Neural cell (in vitro differentiated cells): Measurements from ENCODE around the gene FAM9A. TPM values are rescaled to one million over a fixed set of nuclear protein-coding genes. Genes with fewer than 3 reads are reported as not detected.

ENCODE experiments used
- H2AFZ ChIP-seq: fragments of 200-600, 300-800 bp; sonication (generic), shearing (Covaris generic); 2 replicates; pipeline ENCODE4 v1.6.0; 2014; ENCODE audit warnings: low read depth, mild to moderate bottlenecking, antibody characterized with exemption, low read length, moderate library complexity
- H3F3A ChIP-seq: fragments of 200-600 bp; shearing (Covaris generic); 2 replicates; pipeline ENCODE4 v1.6.1; 2016; ENCODE audit warnings: mild to moderate bottlenecking, moderate library complexity, mixed read lengths, antibody characterized with exemption, low read length; ENCODE audit not compliant: insufficient read depth, poor library complexity, severe bottlenecking
- H3K27ac ChIP-seq: fragments of 200-600, 300-800 bp; sonication (generic), shearing (Covaris generic); 2 replicates; pipeline ENCODE4 v1.5.1; 2014; ENCODE audit warnings: mild to moderate bottlenecking, low read length, moderate library complexity
- H3K27me3 ChIP-seq: fragments of 300-800, 200-600 bp; sonication (generic), shearing (Covaris generic); 2 replicates; pipeline ENCODE4 v1.6.0; 2014; ENCODE audit warnings: mild to moderate bottlenecking, low read depth, low read length, moderate library complexity; ENCODE audit not compliant: insufficient read depth
- H3K36me3 ChIP-seq: fragments of 300-800, 200-600 bp; sonication (generic), shearing (Covaris generic); 2 replicates; pipeline ENCODE4 v1.5.1; 2014; ENCODE audit warnings: mild to moderate bottlenecking, antibody characterized with exemption, low read length, moderate library complexity; ENCODE audit not compliant: insufficient read depth
- H3K4me2 ChIP-seq: fragments of 300-800, 200-600 bp; sonication (generic), shearing (Covaris generic); 2 replicates; pipeline ENCODE4 v1.6.0; 2014; ENCODE audit warnings: mild to moderate bottlenecking, low read length
- H3K4me3 ChIP-seq: fragments of 300-800, 200-600 bp; sonication (generic), shearing (Covaris generic); 2 replicates; pipeline ENCODE4 v1.5.1; 2014; ENCODE audit warnings: mild to moderate bottlenecking, low read length, moderate library complexity
- H3K79me2 ChIP-seq: fragments of 200-600 bp; shearing (Covaris generic); replicated peaks from 2 replicates; pipeline ENCODE4 v1.6.0; 2014; ENCODE audit warnings: mild to moderate bottlenecking, low read length, moderate library complexity; ENCODE audit not compliant: insufficient read depth
- H3K9ac ChIP-seq: fragments of 300-800, 200-600 bp; sonication (generic), shearing (Covaris generic); 2 replicates; pipeline ENCODE4 v1.6.1; 2016; ENCODE audit warnings: mild to moderate bottlenecking, low read length, mixed read lengths
- H3K9me2 ChIP-seq: fragments of 200-600 bp; shearing (Covaris generic); 2 replicates; pipeline ENCODE4 v1.6.1; 2016; ENCODE audit warnings: mild to moderate bottlenecking, low read length, mixed read lengths; ENCODE audit not compliant: insufficient read depth
- H3K9me3 ChIP-seq: fragments of 200-600, 300-800 bp; sonication (generic), shearing (Covaris generic); 2 replicates; pipeline ENCODE4 v1.6.1; 2016; ENCODE audit warnings: mild to moderate bottlenecking, mixed run types, low read length, moderate library complexity, mixed read lengths
- H4K20me1 ChIP-seq: fragments of 200-600 bp; shearing (Covaris generic); 2 replicates; pipeline ENCODE4 v1.6.1; 2016; ENCODE audit warnings: mild to moderate bottlenecking, mixed run types; ENCODE audit not compliant: insufficient read depth
- EP300 ChIP-seq: fragments of 450-650 bp; conservative IDR thresholded peaks from 2 replicates; pipeline ENCODE4 v1.6.1; 2014; ENCODE audit warnings: antibody characterized with exemption, mild to moderate bottlenecking, moderate library complexity; ENCODE audit not compliant: poor library complexity, severe bottlenecking
- EZH2 ChIP-seq: fragments of 200-600, 300-800 bp; shearing (Covaris generic), sonication (generic); IDR thresholded peaks from 2 replicates; pipeline ENCODE4 v1.6.1; 2014; ENCODE audit warnings: antibody characterized with exemption, low read length, borderline replicate concordance, mild to moderate bottlenecking; ENCODE audit not compliant: insufficient read depth, poor library complexity, severe bottlenecking
- MXI1 ChIP-seq: fragments of 450-650 bp; conservative IDR thresholded peaks from 2 replicates; pipeline ENCODE4 v1.6.1; 2014; ENCODE audit warnings: antibody characterized with exemption, mild to moderate bottlenecking; ENCODE audit not compliant: poor library complexity, severe bottlenecking
- POLR2AphosphoS5 ChIP-seq: IDR thresholded peaks from 2 replicates; pipeline ENCODE4 v1.6.1; 2012
- RAD21 ChIP-seq: fragments of 450-650 bp; conservative IDR thresholded peaks from 2 replicates; pipeline ENCODE4 v1.6.1; 2014; ENCODE audit warnings: antibody characterized with exemption, mild to moderate bottlenecking, moderate library complexity
- SMC3 ChIP-seq: fragments of 450-650 bp; conservative IDR thresholded peaks from 2 replicates; pipeline ENCODE4 v1.6.1; 2014; ENCODE audit warnings: antibody characterized with exemption, mild to moderate bottlenecking, moderate library complexity; ENCODE audit not compliant: poor library complexity
- TAF1 ChIP-seq: IDR thresholded peaks from 2 replicates; pipeline ENCODE4 v1.6.1; 2012; ENCODE audit warnings: low read depth
- polyA plus RNA-seq: library from polyadenylated mRNA; depleted of rRNA; stranded (reverse); fragments of >200 nt; gene quantifications from 2 replicates; pipeline ENCODE4 v1.2.3, GENCODE V29; 2014
- TF ChIP-seq, protein P1 (sequence below): fragments of 450-650 bp; IDR thresholded peaks from 2 replicates; pipeline ENCODE4 v1.5.1; 2014; ENCODE audit warnings: antibody characterized with exemption, mild to moderate bottlenecking, moderate library complexity; ENCODE audit not compliant: poor library complexity, severe bottlenecking
- TF ChIP-seq, protein P2 (sequence below): IDR thresholded peaks from 2 replicates; pipeline ENCODE4 v1.6.1; 2012; ENCODE audit warnings: borderline replicate concordance

The FAM9A gene
- polyA plus RNA-seq, 1 donor from 2014 or later = 0.67 TPM

DNA sequence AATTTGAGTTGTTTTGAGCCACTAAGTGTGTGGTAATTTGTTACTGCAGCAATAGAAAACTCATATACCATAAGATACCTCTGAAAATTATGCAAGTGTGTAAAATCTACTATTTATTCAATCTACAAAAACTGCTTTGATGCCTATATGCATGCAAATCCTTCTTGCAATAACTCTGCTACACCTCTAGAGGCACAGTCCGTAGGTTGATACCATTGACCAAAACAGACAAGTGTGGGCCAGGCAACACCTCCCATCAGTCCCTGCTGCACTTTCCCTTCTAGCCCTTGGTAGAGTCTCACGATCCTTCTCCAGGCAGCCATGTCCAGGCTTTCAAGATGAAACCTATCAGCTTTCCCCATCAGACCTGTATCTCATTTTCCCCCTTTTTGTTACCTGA is 48.8 kb upstream of the FAM9A start:
- Histone ChIP-seq H3K4me3 (no peak overlapping the region), H3K9ac (no peak overlapping the region), H4K20me1 (no peaks in the 10 kb centered on the region), H3K27ac (no peak overlapping the region), H3K36me3 (no peaks in the 10 kb centered on the region), H3K9me3 (no peaks in the 10 kb centered on the region), H3K9me2 (no peaks in the 10 kb centered on the region), H3K27me3 (no peaks in the 10 kb centered on the region), H3F3A (no peaks in the 10 kb centered on the region), H3K4me2 (no peak overlapping the region), H2AFZ (no peak overlapping the region), H3K79me2 (no peaks in the 10 kb centered on the region)
- no peak for TF ChIP-seq SMC3
- TF ChIP-seq POLR2AphosphoS5 = no peak
- TF ChIP-seq MXI1 = no peak
- TF ChIP-seq, protein P1, sequence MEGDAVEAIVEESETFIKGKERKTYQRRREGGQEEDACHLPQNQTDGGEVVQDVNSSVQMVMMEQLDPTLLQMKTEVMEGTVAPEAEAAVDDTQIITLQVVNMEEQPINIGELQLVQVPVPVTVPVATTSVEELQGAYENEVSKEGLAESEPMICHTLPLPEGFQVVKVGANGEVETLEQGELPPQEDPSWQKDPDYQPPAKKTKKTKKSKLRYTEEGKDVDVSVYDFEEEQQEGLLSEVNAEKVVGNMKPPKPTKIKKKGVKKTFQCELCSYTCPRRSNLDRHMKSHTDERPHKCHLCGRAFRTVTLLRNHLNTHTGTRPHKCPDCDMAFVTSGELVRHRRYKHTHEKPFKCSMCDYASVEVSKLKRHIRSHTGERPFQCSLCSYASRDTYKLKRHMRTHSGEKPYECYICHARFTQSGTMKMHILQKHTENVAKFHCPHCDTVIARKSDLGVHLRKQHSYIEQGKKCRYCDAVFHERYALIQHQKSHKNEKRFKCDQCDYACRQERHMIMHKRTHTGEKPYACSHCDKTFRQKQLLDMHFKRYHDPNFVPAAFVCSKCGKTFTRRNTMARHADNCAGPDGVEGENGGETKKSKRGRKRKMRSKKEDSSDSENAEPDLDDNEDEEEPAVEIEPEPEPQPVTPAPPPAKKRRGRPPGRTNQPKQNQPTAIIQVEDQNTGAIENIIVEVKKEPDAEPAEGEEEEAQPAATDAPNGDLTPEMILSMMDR = no peak
- no peak for TF ChIP-seq TAF1
- TF ChIP-seq, protein P2, sequence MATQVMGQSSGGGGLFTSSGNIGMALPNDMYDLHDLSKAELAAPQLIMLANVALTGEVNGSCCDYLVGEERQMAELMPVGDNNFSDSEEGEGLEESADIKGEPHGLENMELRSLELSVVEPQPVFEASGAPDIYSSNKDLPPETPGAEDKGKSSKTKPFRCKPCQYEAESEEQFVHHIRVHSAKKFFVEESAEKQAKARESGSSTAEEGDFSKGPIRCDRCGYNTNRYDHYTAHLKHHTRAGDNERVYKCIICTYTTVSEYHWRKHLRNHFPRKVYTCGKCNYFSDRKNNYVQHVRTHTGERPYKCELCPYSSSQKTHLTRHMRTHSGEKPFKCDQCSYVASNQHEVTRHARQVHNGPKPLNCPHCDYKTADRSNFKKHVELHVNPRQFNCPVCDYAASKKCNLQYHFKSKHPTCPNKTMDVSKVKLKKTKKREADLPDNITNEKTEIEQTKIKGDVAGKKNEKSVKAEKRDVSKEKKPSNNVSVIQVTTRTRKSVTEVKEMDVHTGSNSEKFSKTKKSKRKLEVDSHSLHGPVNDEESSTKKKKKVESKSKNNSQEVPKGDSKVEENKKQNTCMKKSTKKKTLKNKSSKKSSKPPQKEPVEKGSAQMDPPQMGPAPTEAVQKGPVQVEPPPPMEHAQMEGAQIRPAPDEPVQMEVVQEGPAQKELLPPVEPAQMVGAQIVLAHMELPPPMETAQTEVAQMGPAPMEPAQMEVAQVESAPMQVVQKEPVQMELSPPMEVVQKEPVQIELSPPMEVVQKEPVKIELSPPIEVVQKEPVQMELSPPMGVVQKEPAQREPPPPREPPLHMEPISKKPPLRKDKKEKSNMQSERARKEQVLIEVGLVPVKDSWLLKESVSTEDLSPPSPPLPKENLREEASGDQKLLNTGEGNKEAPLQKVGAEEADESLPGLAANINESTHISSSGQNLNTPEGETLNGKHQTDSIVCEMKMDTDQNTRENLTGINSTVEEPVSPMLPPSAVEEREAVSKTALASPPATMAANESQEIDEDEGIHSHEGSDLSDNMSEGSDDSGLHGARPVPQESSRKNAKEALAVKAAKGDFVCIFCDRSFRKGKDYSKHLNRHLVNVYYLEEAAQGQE = no peak
- TF ChIP-seq EZH2 = no peak
- no peak for TF ChIP-seq RAD21
- no peak for TF ChIP-seq EP300

DNA sequence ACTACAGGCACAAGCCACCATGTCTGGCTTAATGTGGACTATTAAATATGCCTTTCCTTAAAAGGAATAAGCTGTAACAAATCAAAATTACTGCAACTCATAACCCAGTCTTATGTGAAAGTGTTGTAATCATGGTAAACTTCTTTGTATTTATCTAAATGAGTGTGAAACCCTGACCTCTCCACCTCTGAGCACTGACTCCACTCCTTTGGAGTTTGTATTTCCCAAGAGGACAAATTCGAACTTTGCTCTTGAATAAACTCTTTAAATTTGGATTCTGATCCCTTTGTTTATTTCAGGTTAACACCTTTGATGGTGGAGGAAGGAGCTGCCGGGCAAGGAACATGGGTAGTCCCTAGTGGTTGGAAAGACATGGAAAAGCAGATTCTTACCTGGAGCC is 48.3 kb upstream of the FAM9A start:
- Histone ChIP-seq H3K27me3 (no peaks in the 10 kb centered on the region), H2AFZ (no peak overlapping the region), H3K9ac (no peak overlapping the region), H3K27ac (no peak overlapping the region), H3K36me3 (no peaks in the 10 kb centered on the region), H3F3A (no peaks in the 10 kb centered on the region), H4K20me1 (no peaks in the 10 kb centered on the region), H3K4me3 (no peak overlapping the region), H3K4me2 (no peak overlapping the region), H3K9me2 (no peaks in the 10 kb centered on the region), H3K9me3 (no peaks in the 10 kb centered on the region), H3K79me2 (no peaks in the 10 kb centered on the region)
- TF ChIP-seq EP300 = no peak
- TF ChIP-seq, protein P2 = no peak
- no peak for TF ChIP-seq SMC3
- TF ChIP-seq, protein P1 = no peak
